HCT116 (cell line): ENCODE results near the gene LMBRD2.
"Not testable (repeated sequence)": the region's sequence is repeated elsewhere in the genome, so short reads cannot be mapped to it uniquely, and the experiment has no call there.

ENCODE experiments used
- EZH2 ChIP-seq: fragments of 200-600 bp; sonication (generic); IDR thresholded peaks from 2 replicates; pipeline ENCODE4 v1.6.1; 2017; ENCODE audit warnings: antibody characterized with exemption, mixed run types
- EZH2phosphoT487 ChIP-seq: fragments of 200-600 bp; IDR thresholded peaks from 2 replicates; pipeline ENCODE4 v1.6.1; 2018; ENCODE audit warnings: antibody characterized with exemption, borderline replicate concordance
- POLR2A ChIP-seq: IDR thresholded peaks from 2 replicates; pipeline ENCODE4 v1.7.0; 2011; ENCODE audit warnings: borderline replicate concordance; ENCODE audit not compliant: insufficient read depth, insufficient read length; ENCODE audit errors: extremely low read depth
- RAD21 ChIP-seq: IDR thresholded peaks from 2 replicates; pipeline ENCODE4 v1.6.1; 2012; ENCODE audit warnings: low read depth, mild to moderate bottlenecking
- SIN3A ChIP-seq: IDR thresholded peaks from 2 replicates; pipeline ENCODE4 v1.6.1; 2012; ENCODE audit warnings: low read depth
- YY1 ChIP-seq: IDR thresholded peaks from 2 replicates; pipeline ENCODE4 v1.6.1; 2011; ENCODE audit warnings: low read length, low read depth, moderate library complexity, mild to moderate bottlenecking; ENCODE audit not compliant: insufficient replicate concordance; ENCODE audit errors: extremely low read depth
- ZFX ChIP-seq: fragments of 450-650 bp; IDR thresholded peaks from 2 replicates; pipeline ENCODE4 v1.6.1; 2017
- TF ChIP-seq, protein P1 (sequence below), 3 experiments: fragments of 200-600 bp in 1 of 3; sonication (generic) in 1 of 3; IDR thresholded peaks in 2 of 3; conservative IDR thresholded peaks in 1 of 3; 2 replicates each; pipeline ENCODE4 v1.5.1; 2012 to 2017; ENCODE audit warnings: low read depth in 2 of 3, low read length in 2 of 3, antibody characterized with exemption in 1 of 3, borderline replicate concordance in 1 of 3, control low read depth in 1 of 3, mild to moderate bottlenecking in 1 of 3, mixed read lengths in 1 of 3, mixed run types in 1 of 3, moderate library complexity in 1 of 3; ENCODE audit not compliant: insufficient read depth in 1 of 3

GRCh38 chr5:36129666-36130065, 22.0 kb downstream of the LMBRD2 start:
- not testable (repeated sequence) for TF ChIP-seq RAD21, EZH2phosphoT487, POLR2A, ZFX, EZH2, SIN3A, YY1
- TF ChIP-seq, protein P1, sequence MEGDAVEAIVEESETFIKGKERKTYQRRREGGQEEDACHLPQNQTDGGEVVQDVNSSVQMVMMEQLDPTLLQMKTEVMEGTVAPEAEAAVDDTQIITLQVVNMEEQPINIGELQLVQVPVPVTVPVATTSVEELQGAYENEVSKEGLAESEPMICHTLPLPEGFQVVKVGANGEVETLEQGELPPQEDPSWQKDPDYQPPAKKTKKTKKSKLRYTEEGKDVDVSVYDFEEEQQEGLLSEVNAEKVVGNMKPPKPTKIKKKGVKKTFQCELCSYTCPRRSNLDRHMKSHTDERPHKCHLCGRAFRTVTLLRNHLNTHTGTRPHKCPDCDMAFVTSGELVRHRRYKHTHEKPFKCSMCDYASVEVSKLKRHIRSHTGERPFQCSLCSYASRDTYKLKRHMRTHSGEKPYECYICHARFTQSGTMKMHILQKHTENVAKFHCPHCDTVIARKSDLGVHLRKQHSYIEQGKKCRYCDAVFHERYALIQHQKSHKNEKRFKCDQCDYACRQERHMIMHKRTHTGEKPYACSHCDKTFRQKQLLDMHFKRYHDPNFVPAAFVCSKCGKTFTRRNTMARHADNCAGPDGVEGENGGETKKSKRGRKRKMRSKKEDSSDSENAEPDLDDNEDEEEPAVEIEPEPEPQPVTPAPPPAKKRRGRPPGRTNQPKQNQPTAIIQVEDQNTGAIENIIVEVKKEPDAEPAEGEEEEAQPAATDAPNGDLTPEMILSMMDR (IDR thresholded peaks at IDR 0.05 in 2 of 3, conservative IDR thresholded peaks at IDR 0.05 in 1 of 3; ENCODE audit: borderline replicate concordance in 1 of 3, insufficient read depth in 1 of 3, low read depth in 2 of 3, low read length in 2 of 3): not testable (repeated sequence)
